ENCODE measurements around the gene MYT1. TPM values are rescaled to one million over a fixed set of nuclear protein-coding genes. Genes with fewer than 3 reads are reported as not detected.

The MYT1 gene
- polyA plus RNA-seq, 1 of the 3 experiments (the other 2 are of a cell fraction) = 0.10 TPM

DNA sequence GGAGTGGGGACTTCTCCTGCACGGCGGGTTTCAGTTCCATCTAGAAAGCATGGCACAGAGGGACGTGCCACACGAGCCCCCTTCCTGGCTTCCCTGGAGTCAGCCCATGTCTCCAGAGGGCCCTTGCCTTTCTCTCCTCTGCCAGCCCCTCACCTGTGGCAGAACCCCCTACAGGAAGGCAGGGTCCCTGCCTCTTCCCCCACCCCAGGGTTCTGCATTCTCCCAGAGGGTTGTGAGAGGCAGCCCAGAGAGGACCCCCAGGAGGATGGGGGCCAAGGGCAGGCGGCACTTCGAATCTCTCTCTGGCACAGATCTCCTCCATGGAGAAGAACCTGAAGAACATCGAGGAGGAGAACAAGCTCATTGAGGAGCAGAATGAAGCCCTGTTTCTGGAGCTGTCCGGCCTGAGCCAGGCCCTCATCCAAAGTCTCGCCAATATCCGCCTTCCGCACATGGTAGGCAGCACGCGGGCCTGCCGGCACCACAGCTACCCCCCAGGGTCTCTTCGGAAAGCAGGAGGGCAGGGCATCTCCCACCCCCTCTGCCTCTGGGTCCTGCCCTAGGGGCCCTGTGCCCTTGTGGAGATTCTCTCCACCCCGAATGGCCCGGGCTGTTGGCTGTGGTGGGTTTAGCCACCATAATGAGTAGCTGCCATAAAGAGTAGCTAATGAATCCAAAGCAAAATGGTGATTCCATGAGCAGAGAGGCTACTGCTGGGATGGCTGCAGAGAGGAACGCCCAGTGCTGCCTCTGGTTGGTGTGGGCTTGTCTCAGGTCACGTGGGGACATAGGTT lies 75.4 kb downstream of the MYT1 start:
- POLR2A ChIA-PET = no interaction called here

More for the DNA sequence above, 75.4 kb downstream of the MYT1 start:
- no peaks in the 10 kb centered on the region for H3F3A ChIP-seq (replicated peaks; ENCODE audit: insufficient read depth)
- no peak overlapping the region for H2AFZ ChIP-seq (ENCODE audit: low read depth)
- WGBS (ENCODE audit: low lambda C conversion rate) = 37% methylated on average over 8 of the region's 19 CpGs
- H3K27me3 ChIP-seq (ENCODE audit: insufficient read depth) = peaks cover 10% of the 10 kb centered on the region; the same call in 1 of the 2 replicates
- H3K4me2 ChIP-seq = no peak overlapping the region
- TF ChIP-seq NFIC (IDR thresholded peaks at IDR 0.05; ENCODE audit: borderline replicate concordance) = no peak
- no peak for TF ChIP-seq EZH2phosphoT487 (IDR thresholded peaks at IDR 0.05; ENCODE audit: borderline replicate concordance, low read depth)
- TF ChIP-seq TCF12 (IDR thresholded peaks at IDR 0.05) = no peak
- no peak for TF ChIP-seq MEF2A (IDR thresholded peaks at IDR 0.05; ENCODE audit: borderline replicate concordance, low read depth)
- no peak for TF ChIP-seq JUND (IDR thresholded peaks at IDR 0.05)
- TF ChIP-seq, protein P1, sequence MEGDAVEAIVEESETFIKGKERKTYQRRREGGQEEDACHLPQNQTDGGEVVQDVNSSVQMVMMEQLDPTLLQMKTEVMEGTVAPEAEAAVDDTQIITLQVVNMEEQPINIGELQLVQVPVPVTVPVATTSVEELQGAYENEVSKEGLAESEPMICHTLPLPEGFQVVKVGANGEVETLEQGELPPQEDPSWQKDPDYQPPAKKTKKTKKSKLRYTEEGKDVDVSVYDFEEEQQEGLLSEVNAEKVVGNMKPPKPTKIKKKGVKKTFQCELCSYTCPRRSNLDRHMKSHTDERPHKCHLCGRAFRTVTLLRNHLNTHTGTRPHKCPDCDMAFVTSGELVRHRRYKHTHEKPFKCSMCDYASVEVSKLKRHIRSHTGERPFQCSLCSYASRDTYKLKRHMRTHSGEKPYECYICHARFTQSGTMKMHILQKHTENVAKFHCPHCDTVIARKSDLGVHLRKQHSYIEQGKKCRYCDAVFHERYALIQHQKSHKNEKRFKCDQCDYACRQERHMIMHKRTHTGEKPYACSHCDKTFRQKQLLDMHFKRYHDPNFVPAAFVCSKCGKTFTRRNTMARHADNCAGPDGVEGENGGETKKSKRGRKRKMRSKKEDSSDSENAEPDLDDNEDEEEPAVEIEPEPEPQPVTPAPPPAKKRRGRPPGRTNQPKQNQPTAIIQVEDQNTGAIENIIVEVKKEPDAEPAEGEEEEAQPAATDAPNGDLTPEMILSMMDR (IDR thresholded peaks at IDR 0.05) = no peak
- no peak for TF ChIP-seq ELF1 (IDR thresholded peaks at IDR 0.05)
- no peak for TF ChIP-seq FOXJ3 (CRISPR knock-in tag; IDR thresholded peaks at IDR 0.05)
- TF ChIP-seq, protein P2, sequence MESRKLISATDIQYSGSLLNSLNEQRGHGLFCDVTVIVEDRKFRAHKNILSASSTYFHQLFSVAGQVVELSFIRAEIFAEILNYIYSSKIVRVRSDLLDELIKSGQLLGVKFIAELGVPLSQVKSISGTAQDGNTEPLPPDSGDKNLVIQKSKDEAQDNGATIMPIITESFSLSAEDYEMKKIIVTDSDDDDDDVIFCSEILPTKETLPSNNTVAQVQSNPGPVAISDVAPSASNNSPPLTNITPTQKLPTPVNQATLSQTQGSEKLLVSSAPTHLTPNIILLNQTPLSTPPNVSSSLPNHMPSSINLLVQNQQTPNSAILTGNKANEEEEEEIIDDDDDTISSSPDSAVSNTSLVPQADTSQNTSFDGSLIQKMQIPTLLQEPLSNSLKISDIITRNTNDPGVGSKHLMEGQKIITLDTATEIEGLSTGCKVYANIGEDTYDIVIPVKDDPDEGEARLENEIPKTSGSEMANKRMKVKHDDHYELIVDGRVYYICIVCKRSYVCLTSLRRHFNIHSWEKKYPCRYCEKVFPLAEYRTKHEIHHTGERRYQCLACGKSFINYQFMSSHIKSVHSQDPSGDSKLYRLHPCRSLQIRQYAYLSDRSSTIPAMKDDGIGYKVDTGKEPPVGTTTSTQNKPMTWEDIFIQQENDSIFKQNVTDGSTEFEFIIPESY (IDR thresholded peaks at IDR 0.05; ENCODE audit: borderline replicate concordance, low read depth) = no peak
- no peak for TF ChIP-seq EP300 (IDR thresholded peaks at IDR 0.05; ENCODE audit: borderline replicate concordance in 1 of 2, low read depth in 1 of 2, low read length in 1 of 2)
- TF ChIP-seq POLR2AphosphoS5 (IDR thresholded peaks at IDR 0.05; ENCODE audit: low read depth, low read length) = no peak
- no peak for TF ChIP-seq NRF1 (IDR thresholded peaks at IDR 0.05; ENCODE audit: low read depth, low read length)
- no peak for TF ChIP-seq GATA2 (CRISPR knock-in tag; IDR thresholded peaks at IDR 0.05)
- no peak for TF ChIP-seq TAF1 (IDR thresholded peaks at IDR 0.05; ENCODE audit: borderline replicate concordance, low read depth, low read length)
- TF ChIP-seq, protein P3, sequence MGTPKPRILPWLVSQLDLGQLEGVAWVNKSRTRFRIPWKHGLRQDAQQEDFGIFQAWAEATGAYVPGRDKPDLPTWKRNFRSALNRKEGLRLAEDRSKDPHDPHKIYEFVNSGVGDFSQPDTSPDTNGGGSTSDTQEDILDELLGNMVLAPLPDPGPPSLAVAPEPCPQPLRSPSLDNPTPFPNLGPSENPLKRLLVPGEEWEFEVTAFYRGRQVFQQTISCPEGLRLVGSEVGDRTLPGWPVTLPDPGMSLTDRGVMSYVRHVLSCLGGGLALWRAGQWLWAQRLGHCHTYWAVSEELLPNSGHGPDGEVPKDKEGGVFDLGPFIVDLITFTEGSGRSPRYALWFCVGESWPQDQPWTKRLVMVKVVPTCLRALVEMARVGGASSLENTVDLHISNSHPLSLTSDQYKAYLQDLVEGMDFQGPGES (IDR thresholded peaks at IDR 0.05; ENCODE audit: low read depth, low read length) = no peak
- TF ChIP-seq, protein P4, sequence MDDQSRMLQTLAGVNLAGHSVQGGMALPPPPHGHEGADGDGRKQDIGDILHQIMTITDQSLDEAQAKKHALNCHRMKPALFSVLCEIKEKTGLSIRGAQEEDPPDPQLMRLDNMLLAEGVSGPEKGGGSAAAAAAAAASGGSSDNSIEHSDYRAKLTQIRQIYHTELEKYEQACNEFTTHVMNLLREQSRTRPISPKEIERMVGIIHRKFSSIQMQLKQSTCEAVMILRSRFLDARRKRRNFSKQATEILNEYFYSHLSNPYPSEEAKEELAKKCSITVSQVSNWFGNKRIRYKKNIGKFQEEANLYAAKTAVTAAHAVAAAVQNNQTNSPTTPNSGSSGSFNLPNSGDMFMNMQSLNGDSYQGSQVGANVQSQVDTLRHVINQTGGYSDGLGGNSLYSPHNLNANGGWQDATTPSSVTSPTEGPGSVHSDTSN (IDR thresholded peaks at IDR 0.05) = no peak
- no peak for TF ChIP-seq TEAD4 (IDR thresholded peaks at IDR 0.05; ENCODE audit: borderline replicate concordance, insufficient read depth)
- TF ChIP-seq, protein P5, sequence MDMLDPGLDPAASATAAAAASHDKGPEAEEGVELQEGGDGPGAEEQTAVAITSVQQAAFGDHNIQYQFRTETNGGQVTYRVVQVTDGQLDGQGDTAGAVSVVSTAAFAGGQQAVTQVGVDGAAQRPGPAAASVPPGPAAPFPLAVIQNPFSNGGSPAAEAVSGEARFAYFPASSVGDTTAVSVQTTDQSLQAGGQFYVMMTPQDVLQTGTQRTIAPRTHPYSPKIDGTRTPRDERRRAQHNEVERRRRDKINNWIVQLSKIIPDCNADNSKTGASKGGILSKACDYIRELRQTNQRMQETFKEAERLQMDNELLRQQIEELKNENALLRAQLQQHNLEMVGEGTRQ (IDR thresholded peaks at IDR 0.05; ENCODE audit: borderline replicate concordance, low read depth, low read length) = no peak
- H3K79me2 ChIP-seq (ENCODE audit: insufficient read depth) = no peaks in the 10 kb centered on the region
- H3K9me2 ChIP-seq = no peaks in the 10 kb centered on the region
- H3K4me3 ChIP-seq (ENCODE audit: low read depth in 2 of 2, low read length in 1 of 2) = no peak overlapping the region
- no peak overlapping the region for H3K27ac ChIP-seq (ENCODE audit: low read depth in 2 of 2, low read length in 1 of 2)
- H3K36me3 ChIP-seq (replicated peaks in 1 of 2; ENCODE audit: control insufficient read depth in 1 of 2, insufficient read depth in 2 of 2, low read length in 1 of 2) = no peaks in the 10 kb centered on the region
- CTCF ChIA-PET = interaction anchor here (0.7 to 1.9 kb wide), 3 partner anchors 8 to 16 kb away, joined by 4 to 6 read pairs (median 5); partner anchors contain the start of gene PCMTD2
- H4K20me1 ChIP-seq (ENCODE audit: insufficient read depth) = no peaks in the 10 kb centered on the region
- no peaks in the 10 kb centered on the region for H3K4me1 ChIP-seq (ENCODE audit: control insufficient read depth in 1 of 2, insufficient read depth in 2 of 2, low read depth in 1 of 2, low read length in 1 of 2)
- H3K9me3 ChIP-seq = no peaks in the 10 kb centered on the region
- no peak overlapping the region for H3K9ac ChIP-seq
- DNase-seq = no peak
